ENCODE results near the gene USP2. TPM values are rescaled to one million over a fixed set of nuclear protein-coding genes. Genes with fewer than 3 reads are reported as not detected.

The USP2 gene
- total RNA-seq, 4 donors from 2014 or later: 2.5 to 61.8 (median 32.2) TPM

DNA sequence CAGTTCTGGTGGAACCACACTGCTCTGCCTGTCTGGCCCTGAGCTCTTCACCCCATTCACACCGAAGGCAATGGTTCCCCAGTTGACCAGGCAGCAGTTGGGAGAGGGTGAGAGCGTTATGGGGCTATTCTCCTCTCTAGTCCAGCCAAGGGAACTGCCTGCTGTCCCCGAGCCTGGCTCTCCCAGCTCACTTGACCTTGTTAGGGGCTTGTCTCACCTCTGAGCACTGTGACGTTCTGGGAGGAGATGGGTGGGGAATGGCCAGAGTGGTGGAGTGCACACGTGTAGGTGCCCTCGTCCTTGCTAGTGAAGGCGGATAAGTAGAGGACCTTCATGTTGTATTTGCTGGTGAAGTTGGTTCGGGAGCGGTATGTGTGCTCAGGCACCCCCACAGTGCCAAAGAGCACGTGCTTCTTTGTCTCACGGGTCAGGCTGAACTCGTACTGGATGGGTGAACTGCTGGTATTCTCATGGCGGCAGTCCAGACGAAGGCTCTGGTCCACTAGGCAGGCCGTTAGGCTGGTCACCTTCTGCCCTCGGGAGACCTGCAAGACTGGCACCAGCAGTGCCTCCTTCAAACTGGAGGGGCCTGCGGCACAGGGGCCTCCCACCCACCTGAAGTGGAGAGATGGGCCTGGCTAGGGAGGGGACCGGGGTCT is 38.5 kb upstream of the USP2 start:
- Histone ChIP-seq H3K36me3 (no peaks in the 10 kb centered on the region), H3K9me3 (no peaks in the 10 kb centered on the region), H3K27ac (no peak overlapping the region), H3K27me3 (no peaks in the 10 kb centered on the region), H3K4me1 (peaks cover 0 to 7% (median 2%) of the 10 kb centered on the region in 4 donors), H3K4me3 (no peak overlapping the region)
- TF ChIP-seq, protein P1, sequence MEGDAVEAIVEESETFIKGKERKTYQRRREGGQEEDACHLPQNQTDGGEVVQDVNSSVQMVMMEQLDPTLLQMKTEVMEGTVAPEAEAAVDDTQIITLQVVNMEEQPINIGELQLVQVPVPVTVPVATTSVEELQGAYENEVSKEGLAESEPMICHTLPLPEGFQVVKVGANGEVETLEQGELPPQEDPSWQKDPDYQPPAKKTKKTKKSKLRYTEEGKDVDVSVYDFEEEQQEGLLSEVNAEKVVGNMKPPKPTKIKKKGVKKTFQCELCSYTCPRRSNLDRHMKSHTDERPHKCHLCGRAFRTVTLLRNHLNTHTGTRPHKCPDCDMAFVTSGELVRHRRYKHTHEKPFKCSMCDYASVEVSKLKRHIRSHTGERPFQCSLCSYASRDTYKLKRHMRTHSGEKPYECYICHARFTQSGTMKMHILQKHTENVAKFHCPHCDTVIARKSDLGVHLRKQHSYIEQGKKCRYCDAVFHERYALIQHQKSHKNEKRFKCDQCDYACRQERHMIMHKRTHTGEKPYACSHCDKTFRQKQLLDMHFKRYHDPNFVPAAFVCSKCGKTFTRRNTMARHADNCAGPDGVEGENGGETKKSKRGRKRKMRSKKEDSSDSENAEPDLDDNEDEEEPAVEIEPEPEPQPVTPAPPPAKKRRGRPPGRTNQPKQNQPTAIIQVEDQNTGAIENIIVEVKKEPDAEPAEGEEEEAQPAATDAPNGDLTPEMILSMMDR (IDR thresholded peaks at IDR 0.05): no peak
- TF ChIP-seq POLR2A (IDR thresholded peaks at IDR 0.05): no peak
- no peak for DNase-seq

DNA sequence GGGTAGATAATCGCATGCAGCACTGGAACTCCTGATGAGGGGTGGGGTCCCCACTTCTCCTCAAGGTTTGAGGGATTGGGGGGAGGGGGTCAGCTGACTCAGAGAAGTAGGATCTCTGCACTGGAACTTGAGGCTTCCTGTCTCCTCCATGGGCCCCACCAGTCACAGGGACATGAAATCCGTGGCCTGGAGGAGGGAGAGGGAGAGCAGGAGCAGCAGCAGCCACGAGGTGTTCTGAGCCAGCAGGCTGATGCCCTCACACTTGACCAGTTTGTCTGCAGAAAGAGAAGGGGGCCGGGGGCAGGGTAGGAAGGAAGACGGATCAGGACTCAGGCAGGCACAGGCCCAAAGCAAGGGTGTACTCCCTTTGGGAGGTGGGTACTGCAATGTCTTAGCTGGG is 37.8 kb upstream of the USP2 start:
- no peaks in the 10 kb centered on the region for H3K27me3 ChIP-seq
- no peaks in the 10 kb centered on the region for H3K36me3 ChIP-seq
- H3K4me3 ChIP-seq: no peak overlapping the region
- H3K4me1 ChIP-seq: peaks cover 0 to 7% (median 2%) of the 10 kb centered on the region in 4 donors
- DNase-seq: no peak
- H3K9me3 ChIP-seq: no peaks in the 10 kb centered on the region
- TF ChIP-seq, protein P1 (IDR thresholded peaks at IDR 0.05): no peak
- no peak for TF ChIP-seq POLR2A (IDR thresholded peaks at IDR 0.05)
- no peak overlapping the region for H3K27ac ChIP-seq

DNA sequence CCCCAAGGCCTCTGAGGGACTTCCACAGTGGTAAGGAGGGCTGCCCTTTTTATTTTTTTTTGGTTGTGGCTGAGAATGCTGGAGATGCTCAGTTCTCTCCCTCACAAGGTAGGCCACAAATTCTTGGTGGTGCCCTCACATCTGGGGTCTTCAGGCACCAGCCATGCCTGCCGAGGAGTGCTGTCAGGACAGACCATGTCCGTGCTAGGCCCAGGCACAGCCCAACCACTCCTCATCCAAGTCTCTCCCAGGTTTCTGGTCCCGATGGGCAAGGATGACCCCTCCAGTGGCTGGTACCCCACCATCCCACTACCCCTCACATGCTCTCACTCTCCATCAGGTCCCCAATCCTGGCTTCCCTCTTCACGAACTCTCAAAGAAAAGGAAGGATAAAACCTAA is 37.3 kb upstream of the USP2 start:
- H3K4me1 ChIP-seq: peaks cover 0 to 7% (median 2%) of the 10 kb centered on the region in 4 donors
- H3K27ac ChIP-seq: no peak overlapping the region
- no peaks in the 10 kb centered on the region for H3K36me3 ChIP-seq
- DNase-seq: no peak
- no peak for TF ChIP-seq POLR2A (IDR thresholded peaks at IDR 0.05)
- TF ChIP-seq, protein P1 (IDR thresholded peaks at IDR 0.05): no peak
- H3K27me3 ChIP-seq: no peaks in the 10 kb centered on the region
- no peaks in the 10 kb centered on the region for H3K9me3 ChIP-seq
- H3K4me3 ChIP-seq: no peak overlapping the region

DNA sequence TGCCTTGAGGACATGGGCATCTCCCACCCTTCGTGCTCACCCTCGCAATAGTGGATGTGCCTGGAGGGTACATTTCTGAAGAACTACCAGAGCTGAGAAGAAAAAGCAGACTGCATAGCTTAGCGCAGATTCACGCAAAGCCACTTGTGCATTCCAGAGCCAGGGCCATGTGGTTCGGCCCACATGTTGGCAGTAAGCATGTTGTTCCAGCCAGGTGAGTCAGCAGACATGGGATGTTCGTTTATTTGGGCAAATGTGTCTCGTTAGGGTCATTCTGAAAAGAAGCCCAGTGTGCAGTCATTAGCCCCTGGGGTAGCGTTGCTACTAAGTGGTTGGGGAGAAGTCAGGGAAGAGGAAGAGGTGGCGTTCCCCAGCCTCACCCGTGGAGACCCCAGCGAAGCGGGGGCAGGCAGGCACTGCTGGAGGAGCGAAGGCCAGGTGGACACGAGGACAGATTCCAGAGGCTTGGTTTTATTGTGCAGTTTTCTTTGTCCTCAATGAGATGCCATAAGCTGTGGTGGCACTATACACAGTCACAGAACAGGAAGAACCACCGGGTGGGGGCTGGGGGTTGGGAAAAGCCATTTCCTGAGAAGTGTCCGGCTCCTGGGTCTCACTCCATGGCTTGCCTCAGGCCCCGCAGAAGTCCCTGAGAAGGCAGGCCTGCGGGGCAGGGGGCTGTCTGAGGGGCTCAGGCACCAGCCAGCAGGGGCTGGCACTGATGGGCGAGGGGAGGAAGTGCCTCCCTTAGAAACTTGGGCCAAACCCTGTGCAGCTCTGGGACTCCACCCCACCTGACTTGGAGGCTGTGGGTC is 36.4 kb upstream of the USP2 start:
- Histone ChIP-seq H3K27me3 (no peaks in the 10 kb centered on the region), H3K9me3 (no peaks in the 10 kb centered on the region), H3K4me1 (peaks cover 0 to 6% (median 2%) of the 10 kb centered on the region in 4 donors), H3K4me3 (no peak overlapping the region), H3K27ac (no peak overlapping the region), H3K36me3 (no peaks in the 10 kb centered on the region)
- no peak for DNase-seq
- TF ChIP-seq, protein P1 (IDR thresholded peaks at IDR 0.05): no peak
- no peak for TF ChIP-seq POLR2A (IDR thresholded peaks at IDR 0.05)

DNA sequence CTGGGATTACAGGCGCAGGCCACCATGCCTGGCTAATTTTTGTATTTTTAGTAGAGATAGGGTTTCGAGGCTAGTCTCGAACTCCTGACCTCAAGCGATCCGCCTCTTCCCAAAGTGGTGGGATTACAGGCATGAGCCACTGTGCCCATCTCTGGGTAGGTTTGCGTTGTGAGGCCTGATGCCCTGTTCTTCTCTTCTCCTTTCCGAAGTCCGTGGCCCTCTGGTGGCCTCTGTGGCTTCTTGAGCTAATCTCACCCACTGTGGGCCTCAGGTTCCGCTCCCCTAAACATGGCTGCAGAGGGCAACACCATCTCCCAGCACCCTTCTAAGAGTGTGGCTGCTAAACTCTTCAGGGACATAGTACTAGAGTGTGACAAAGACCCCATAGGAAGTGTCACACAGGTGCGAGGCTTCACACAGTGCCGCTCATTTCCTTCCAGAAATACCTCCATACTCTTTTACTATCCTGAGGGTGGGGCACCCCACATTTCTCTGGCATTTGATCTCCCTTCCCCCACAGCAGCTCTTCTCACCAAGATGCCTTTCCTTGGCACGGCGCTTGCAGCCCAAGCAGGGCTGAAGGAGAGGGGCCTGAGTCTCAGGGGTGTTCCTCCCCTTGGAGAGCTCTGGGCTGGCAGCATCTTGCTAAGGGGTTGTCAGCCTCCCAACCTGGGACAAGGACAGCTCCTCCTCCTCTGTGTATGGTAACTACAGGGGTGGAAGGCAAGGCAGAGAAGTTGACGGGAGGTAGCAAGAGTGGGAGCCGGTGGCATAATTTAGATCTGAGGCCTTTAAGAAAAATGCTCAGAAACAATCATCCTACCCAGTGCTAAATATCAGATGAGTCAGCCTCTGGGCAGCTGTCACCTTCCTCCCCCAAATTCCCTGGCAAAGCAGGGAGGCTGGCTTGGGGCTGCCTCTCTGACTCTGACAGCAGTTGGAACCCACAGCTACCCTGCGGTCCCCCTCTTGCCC is 35.4 kb upstream of the USP2 start:
- H3K4me3 ChIP-seq: no peak overlapping the region
- DNase-seq: no peak
- TF ChIP-seq, protein P1 (IDR thresholded peaks at IDR 0.05): no peak
- TF ChIP-seq POLR2A (IDR thresholded peaks at IDR 0.05): no peak
- H3K27ac ChIP-seq: no peak overlapping the region
- no peaks in the 10 kb centered on the region for H3K9me3 ChIP-seq
- H3K4me1 ChIP-seq: peaks cover 0 to 4% (median 0%) of the 10 kb centered on the region in 4 donors
- H3K27me3 ChIP-seq: no peaks in the 10 kb centered on the region
- no peaks in the 10 kb centered on the region for H3K36me3 ChIP-seq
